GM11168 (cell line): ENCODE data around the gene ACOT12.
"Not testable (repeated sequence)": the region's sequence is repeated elsewhere in the genome, so short reads cannot be mapped to it uniquely, and the experiment has no call there.

Source experiments
- in situ Hi-C: fragments of 300-500 bp; cut with MboI; formaldehyde crosslinking; loops from one replicate; pipeline ENCODE4 v1.12.0; 2022; ENCODE audit warnings: low sequenced_read_pairs; ENCODE audit not compliant: unreplicated experiment

Gene ACOT12

GRCh38 chr5:81301271-81302015 is 92.5 kb downstream of the ACOT12 start, which contains the start of gene ZCCHC9:
ZCCHC9 (plus strand) TSS chr5:81301587; CDS start chr5:81304758, 3,171 bp downstream.
- in situ Hi-C loops: no loop called here

- in situ Hi-C loops: no loop called here
Observed at GRCh38 chr5:81300921-81301270, 93.0 kb downstream of the ACOT12 start.

- in situ Hi-C loops: no loop called here
Observed at GRCh38 chr5:81297531-81297930, 96.4 kb downstream of the ACOT12 start.

- in situ Hi-C loops: not testable (repeated sequence)
Observed at GRCh38 chr5:81294021-81294420, 99.9 kb downstream of the ACOT12 start.

- in situ Hi-C loops: no loop called here
Observed at GRCh38 chr5:81292130-81292529, 101.8 kb downstream of the ACOT12 start.

GRCh38 chr5:81290146-81290545 is 103.8 kb downstream of the ACOT12 start:
- in situ Hi-C loops: no loop called here

GRCh38 chr5:81288021-81288433 is 105.9 kb downstream of the ACOT12 start:
- in situ Hi-C loops: no loop called here

- in situ Hi-C loops: no loop called here
Observed at GRCh38 chr5:81286059-81286617, 107.8 kb downstream of the ACOT12 start.

- in situ Hi-C loops: no loop called here
Observed at GRCh38 chr5:81283976-81284375, 110.0 kb downstream of the ACOT12 start.
